Keratinocyte (primary cell): ENCODE data around the gene EHBP1.

Source experiments
- CTCF ChIP-seq, 3 experiments: IDR thresholded peaks in 1 of 3; conservative IDR thresholded peaks in 1 of 3; optimal IDR thresholded peaks in 1 of 3; 2 replicates in 2 of 3; 3 replicates in 1 of 3; pipeline versions ENCODE3 to v1.5.1; 2011; ENCODE audit warnings: low read length in 3 of 3, mild to moderate bottlenecking in 3 of 3, moderate library complexity in 2 of 3, control low read depth in 1 of 3, inconsistent platforms in 1 of 3; ENCODE audit not compliant: insufficient read depth in 2 of 3; ENCODE audit errors: extremely low read depth in 1 of 3
- EZH2 ChIP-seq: IDR thresholded peaks from one replicate; pipeline ENCODE4 v1.6.1; 2012; ENCODE audit warnings: inconsistent platforms, mild to moderate bottlenecking, low read length, moderate library complexity

- TF ChIP-seq CTCF (optimal IDR thresholded peaks at IDR 0.05 in 1 of 3, IDR thresholded peaks at IDR 0.05 in 1 of 3, conservative IDR thresholded peaks at IDR 0.05 in 1 of 3; ENCODE audit: extremely low read depth in 1 of 3, insufficient read depth in 2 of 3, low read length in 3 of 3) (no peak), EZH2 (no peak)
These were observed 323.5 kb downstream of the EHBP1 start for GRCh38 chr2:63029058-63029457.
